ENCODE measurements around the gene DACH1.

- TF ChIP-seq CTCF (conservative IDR thresholded peaks at IDR 0.05; ENCODE audit: low read depth, low read length) (no peak), EZH2 (IDR thresholded peaks at IDR 0.05; ENCODE audit: low read length, unreplicated experiment) (no peak)
Observed at GRCh38 chr13:71718931-71719330, 148.1 kb downstream of the DACH1 start.

Measured in PC-3 (cell line).